Hepatocyte (in vitro differentiated cells): ENCODE results near the gene DNMT3B.

ENCODE experiments used
- CTCF ChIP-seq: fragments of 200-600 bp; sonication (generic); IDR thresholded peaks from 2 replicates; pipeline ENCODE4 v1.5.1; 2016; ENCODE audit warnings: antibody characterized with exemption, mild to moderate bottlenecking; ENCODE audit not compliant: poor library complexity
- EZH2 ChIP-seq: fragments of 200-600 bp; sonication (generic); IDR thresholded peaks from 2 replicates; pipeline ENCODE4 v1.6.1; 2016; ENCODE audit warnings: antibody characterized with exemption, mild to moderate bottlenecking, borderline replicate concordance

GRCh38 chr20:32823737-32824588, 61.8 kb downstream of the DNMT3B start:
- TF ChIP-seq CTCF, result no peak
- TF ChIP-seq EZH2, result no peak
